ENCODE data around the gene PCDHGC5.
A peak's percentile ranks its signal among the peaks of the same experiment; 100 is the strongest.

Gene PCDHGC5

DNA sequence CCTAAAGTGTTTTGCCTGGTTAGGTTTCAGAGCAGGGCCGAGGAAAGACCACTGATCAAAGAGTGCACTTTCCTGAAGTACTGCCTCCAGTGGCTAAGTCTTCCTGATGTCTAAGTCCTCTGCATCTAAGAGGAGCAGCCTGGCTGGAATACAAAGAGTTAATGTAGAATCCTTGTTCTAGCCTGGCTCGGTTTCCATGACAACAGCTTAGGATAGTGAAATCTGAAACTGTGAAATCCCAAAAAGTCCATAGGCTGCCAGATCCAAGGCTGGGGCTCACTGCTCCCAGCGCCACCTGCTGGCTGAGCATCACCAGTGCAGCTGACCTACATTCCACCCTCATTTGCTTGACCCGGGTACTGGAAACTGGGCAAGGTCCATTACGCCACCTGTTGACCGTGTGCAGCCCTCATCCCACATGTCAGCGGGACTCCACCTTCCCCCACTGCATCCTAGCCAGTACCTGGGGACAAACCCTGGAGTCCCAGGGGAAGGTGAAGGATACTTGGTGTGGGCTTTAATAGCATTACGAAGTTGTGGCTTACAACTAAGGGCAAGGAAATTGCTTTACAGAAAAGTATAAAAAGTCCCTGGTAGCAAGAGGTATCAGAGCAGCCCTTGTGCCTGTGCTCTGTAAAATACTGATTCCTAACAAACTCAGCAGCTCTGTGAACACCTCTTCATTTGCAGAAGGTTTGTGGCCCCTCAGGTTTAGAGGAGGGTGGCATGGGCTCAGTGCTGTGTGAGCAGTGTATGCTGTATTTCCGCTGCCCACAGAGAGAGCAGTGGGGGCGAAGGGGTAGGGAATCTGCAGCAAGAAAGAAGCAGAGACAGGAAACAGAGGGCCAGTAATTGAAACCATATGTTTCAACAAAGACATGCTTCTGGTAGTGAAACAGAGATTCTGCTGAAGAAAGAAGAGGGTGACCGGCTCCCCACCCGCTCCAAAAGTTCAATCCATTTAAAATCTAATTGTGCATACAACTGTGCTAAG lies 36.0 kb downstream of the PCDHGC5 start:
- FAIRE-seq = peak; percentile 72
- peak; percentile 60 for DNase-seq (ENCODE audit: insufficient read length, low spot score)
- TF ChIP-seq, protein P1, sequence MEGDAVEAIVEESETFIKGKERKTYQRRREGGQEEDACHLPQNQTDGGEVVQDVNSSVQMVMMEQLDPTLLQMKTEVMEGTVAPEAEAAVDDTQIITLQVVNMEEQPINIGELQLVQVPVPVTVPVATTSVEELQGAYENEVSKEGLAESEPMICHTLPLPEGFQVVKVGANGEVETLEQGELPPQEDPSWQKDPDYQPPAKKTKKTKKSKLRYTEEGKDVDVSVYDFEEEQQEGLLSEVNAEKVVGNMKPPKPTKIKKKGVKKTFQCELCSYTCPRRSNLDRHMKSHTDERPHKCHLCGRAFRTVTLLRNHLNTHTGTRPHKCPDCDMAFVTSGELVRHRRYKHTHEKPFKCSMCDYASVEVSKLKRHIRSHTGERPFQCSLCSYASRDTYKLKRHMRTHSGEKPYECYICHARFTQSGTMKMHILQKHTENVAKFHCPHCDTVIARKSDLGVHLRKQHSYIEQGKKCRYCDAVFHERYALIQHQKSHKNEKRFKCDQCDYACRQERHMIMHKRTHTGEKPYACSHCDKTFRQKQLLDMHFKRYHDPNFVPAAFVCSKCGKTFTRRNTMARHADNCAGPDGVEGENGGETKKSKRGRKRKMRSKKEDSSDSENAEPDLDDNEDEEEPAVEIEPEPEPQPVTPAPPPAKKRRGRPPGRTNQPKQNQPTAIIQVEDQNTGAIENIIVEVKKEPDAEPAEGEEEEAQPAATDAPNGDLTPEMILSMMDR (IDR thresholded peaks at IDR 0.05; ENCODE audit: insufficient read depth, missing control alignments) = peak; percentile 83

DNA sequence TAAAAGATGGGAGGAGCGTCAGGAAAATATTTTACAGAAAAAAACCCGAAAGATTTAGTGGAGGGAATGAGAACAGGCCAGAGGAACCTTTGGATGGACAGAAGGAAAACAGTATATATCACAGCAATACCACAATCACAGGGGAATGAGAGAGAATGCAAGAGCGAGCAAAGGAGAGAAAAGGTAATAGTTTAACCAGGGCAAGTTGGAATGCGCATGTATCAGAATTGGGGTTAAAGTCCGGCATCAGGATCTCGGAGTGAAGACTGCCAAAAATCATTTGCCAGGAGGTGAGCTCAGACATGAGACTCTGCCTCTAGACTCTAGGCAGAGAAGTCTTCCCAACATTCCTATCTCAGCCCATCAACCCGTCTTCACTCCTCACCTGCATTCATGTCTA lies 36.8 kb downstream of the PCDHGC5 start:
- FAIRE-seq (no peak), DNase-seq (ENCODE audit: insufficient read length, low spot score) (no peak)
- TF ChIP-seq, protein P1 (IDR thresholded peaks at IDR 0.05; ENCODE audit: insufficient read depth, missing control alignments) = no peak

DNA sequence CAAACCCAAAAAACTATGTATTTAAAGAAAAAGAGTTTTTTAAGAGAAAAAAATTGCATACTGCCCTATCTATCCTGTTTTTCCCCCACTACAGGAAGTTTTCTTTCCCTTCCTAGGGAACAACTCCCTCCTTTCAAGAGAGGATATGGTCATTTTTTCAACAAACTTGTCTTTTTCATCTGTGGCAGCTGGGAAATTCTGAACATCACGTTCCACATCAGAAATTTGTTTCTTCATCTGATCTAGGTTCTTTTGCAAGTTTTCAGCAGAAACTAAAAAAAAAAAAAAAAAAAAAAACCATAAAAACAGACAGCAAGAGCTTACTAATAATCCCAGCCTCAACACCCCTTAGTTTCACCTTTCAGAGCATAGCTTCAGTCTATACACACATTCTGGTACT lies 38.5 kb downstream of the PCDHGC5 start:
- no peak for DNase-seq (ENCODE audit: insufficient read length, low spot score)
- no peak for FAIRE-seq
- TF ChIP-seq, protein P1 (IDR thresholded peaks at IDR 0.05; ENCODE audit: insufficient read depth, missing control alignments) = no peak

DNA sequence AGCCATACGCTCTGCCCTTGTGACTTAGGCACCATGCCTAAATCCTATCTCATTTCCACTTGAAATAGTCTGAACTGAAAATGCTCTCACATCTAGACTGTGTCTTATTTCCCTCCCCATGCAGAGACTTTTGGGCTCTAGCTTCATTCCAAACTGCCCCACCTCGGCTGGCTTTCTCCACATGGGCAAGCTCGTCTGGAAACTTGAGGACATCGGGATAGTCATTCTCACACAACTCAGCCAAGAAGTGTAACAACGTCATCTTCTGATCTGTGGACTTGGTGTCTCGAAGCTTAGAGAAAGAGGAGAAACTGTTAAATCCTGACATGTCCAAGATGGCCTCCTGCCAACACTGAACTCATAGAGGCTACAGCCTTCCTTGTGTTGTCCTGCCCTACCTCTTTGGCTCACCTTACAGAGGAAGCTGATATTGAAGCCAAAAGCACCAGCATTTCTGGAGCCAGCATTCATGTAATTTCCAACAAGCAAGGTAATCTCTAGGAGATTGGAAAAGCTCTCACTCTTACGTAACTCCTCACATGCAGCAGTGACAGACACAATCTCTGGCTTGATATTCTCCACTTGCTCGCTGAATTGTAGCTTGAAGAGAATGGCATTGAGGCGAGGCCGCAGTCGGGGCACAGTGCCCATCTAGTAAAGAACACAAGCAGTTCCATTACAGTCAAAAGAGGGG lies 39.6 kb downstream of the PCDHGC5 start:
- FAIRE-seq (no peak), DNase-seq (ENCODE audit: insufficient read length, low spot score) (no peak)
- TF ChIP-seq, protein P1 (IDR thresholded peaks at IDR 0.05; ENCODE audit: insufficient read depth, missing control alignments) = no peak

DNA sequence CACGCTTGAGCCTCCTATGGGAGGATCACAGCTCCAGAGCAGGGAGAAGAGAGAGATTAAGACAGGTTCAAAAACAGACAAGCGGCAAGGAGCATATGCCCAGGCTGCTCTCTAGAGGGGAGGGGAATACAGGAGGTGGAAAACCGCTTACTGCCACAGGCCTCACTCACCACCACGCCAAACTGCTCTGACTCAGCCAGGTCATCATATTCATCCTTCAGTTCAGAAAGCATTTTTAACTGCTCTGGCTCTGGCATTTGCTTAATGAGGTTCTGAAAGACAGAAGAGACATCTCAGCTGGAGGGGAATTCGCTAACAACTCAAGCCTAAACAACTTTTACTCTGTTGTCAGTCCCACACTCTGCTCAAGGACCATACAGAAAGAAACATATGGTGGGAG lies 40.1 kb downstream of the PCDHGC5 start:
- FAIRE-seq = no peak
- TF ChIP-seq, protein P1 (IDR thresholded peaks at IDR 0.05; ENCODE audit: insufficient read depth, missing control alignments) = no peak
- no peak for DNase-seq (ENCODE audit: insufficient read length, low spot score)

DNA sequence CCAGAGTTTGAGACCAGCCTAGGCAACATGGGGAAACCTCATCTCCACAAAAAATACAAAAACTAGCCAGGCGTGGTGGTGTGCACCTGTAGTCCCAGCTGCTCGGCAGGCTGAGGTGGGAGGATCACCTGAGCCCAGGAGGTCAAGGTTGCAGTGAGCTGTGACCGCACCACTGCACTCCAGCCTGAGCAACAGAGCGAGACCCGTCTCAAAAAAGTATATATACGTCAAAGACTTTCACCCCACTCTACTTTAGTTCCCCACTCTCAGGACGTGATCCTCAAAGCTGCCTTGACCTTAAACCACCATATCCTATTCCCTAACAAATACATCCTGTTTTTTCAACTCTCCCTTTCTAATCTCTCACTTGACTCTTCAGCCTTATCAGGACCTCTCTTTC lies 41.0 kb downstream of the PCDHGC5 start:
- FAIRE-seq (no peak), DNase-seq (ENCODE audit: insufficient read length, low spot score) (no peak)
- TF ChIP-seq, protein P1 (IDR thresholded peaks at IDR 0.05; ENCODE audit: insufficient read depth, missing control alignments) = no peak

Data from D721Med (cell line).